22Rv1 (cell line): ENCODE data around the gene CCNE1.
A peak's percentile ranks its signal among the peaks of the same experiment; 100 is the strongest.

Source experiments
- H3K27ac ChIP-seq: fragments of 450-650 bp; 2 replicates; pipeline ENCODE4 v1.5.1; 2017
- ZFX ChIP-seq: fragments of 450-650 bp; IDR thresholded peaks from 2 replicates; pipeline ENCODE4 v1.6.1; 2017; ENCODE audit warnings: antibody characterized with exemption, borderline replicate concordance
- TF ChIP-seq, protein P1 (sequence below): fragments of 450-650 bp; IDR thresholded peaks from 2 replicates; pipeline ENCODE4 v1.5.1; 2017; ENCODE audit warnings: mild to moderate bottlenecking

CCNE1 gene

DNA sequence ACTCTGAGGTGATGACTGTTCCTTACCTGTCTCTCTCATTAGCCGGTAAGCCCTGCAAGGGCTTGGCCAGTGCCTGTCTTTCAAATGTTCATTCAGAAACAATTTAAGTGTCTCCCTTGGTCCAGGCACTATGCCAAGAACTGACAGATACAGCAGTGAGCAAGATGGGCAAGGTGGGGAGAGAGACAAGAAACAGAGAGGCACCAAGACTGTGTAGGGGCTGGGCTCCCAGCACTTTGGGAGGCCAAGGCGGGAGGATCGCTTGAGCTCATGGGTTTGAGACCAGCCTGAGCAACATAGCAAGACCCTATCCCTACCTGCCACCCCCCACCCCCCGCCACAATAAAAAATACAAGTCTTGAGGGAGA, 1.3 kb upstream of the CCNE1 start:
- peak overlapping the region; percentile 48; the same call in 1 of the 2 replicates for H3K27ac ChIP-seq
- no peak for TF ChIP-seq ZFX

DNA sequence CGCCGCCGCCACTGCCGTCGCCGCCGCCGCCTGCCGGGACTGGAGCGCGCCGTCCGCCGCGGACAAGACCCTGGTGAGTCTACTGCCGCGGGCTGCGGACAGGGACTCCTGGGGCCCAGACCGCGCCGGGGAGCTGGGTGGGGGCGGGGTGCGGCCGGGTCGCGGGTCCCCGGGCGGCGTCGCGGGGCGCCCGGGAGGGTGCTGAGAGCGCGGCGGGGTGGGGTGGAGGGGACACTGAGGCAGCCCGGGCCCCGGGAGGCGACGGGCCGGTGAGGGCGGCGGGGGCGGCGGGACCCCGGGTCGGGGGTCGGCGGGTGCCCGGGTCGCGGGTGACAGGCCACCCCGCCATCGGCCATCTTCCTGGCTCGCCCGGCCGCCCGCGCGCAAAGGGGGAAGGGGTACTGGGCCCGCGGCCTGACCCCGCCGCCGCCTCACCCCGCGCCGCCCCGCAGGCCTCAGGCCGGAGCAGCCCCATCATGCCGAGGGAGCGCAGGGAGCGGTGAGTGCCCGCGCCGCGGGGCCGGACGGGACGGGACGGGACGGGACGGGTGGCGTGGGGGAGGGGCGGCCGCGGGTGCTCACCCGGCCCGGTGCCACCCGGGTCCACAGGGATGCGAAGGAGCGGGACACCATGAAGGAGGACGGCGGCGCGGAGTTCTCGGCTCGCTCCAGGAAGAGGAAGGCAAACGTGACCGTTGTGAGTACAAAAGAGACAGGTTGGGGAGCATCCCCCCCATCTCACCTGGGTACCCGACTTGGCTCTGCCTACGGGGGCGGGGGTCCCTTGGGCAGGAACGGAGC, 489 bp downstream of the CCNE1 start:
- no peak for TF ChIP-seq ZFX
- TF ChIP-seq, protein P1, sequence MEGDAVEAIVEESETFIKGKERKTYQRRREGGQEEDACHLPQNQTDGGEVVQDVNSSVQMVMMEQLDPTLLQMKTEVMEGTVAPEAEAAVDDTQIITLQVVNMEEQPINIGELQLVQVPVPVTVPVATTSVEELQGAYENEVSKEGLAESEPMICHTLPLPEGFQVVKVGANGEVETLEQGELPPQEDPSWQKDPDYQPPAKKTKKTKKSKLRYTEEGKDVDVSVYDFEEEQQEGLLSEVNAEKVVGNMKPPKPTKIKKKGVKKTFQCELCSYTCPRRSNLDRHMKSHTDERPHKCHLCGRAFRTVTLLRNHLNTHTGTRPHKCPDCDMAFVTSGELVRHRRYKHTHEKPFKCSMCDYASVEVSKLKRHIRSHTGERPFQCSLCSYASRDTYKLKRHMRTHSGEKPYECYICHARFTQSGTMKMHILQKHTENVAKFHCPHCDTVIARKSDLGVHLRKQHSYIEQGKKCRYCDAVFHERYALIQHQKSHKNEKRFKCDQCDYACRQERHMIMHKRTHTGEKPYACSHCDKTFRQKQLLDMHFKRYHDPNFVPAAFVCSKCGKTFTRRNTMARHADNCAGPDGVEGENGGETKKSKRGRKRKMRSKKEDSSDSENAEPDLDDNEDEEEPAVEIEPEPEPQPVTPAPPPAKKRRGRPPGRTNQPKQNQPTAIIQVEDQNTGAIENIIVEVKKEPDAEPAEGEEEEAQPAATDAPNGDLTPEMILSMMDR = no peak
- no peak overlapping the region for H3K27ac ChIP-seq

DNA sequence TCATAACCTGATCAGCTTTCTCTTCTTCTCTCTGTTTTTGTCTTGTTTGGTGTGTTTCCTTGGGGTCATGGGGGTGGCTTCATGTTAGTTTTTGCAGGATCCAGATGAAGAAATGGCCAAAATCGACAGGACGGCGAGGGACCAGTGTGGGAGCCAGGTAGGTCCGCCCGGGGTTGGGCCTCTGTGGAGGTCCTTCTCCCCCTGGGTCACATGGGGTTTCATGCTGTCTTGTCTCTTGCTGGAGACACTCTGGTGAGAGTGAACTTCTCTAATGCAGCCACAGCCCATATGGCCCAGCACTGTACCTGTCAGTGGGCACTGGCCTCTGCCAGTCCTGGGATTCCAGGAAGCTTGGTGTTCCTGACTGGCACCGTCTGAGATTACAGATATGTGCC, 1.1 kb downstream of the CCNE1 start:
- TF ChIP-seq, protein P1 = no peak
- no peak for TF ChIP-seq ZFX
- no peak overlapping the region for H3K27ac ChIP-seq

DNA sequence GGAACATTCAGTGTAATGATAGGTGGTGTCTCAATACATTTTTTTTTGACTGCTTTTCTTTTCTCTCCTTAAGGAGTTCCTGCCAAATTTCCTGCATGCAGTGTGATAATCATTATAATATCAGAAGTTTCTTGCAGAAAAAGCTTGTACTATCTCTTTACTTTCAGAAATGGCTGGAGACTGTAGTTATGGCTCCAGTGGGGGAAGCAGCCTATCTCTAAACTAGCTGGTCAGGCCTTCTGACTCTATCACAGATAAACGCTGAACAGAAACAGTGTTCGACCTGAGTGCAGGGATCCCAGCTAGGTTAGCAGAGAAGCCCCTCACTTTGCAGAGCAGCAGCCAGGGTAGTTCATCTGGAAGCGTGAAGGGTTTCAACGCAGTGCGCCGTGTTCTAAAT, 1.9 kb downstream of the CCNE1 start:
- TF ChIP-seq, protein P1 = no peak
- no peak for TF ChIP-seq ZFX
- no peak overlapping the region for H3K27ac ChIP-seq

DNA sequence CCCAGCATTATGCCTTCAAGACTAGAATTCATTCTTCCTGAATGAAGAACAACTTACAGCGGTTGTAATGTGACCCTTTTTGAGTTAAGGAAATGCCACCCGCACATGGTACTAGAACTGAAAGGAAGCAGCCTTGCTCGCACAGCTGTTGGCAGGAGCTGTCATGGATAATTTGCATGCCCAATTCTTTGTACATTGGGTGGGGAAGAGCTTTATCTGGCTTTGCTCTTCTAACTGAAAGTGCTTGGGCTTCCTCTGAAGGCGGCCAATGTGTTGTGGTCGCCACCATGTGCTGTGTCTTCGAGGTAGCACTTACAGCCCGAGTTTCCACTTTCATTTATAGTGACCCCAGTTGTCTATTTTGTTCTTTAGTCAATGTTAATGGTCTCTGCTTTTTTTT, 3.4 kb downstream of the CCNE1 start:
- no peak overlapping the region for H3K27ac ChIP-seq
- TF ChIP-seq, protein P1 = no peak
- no peak for TF ChIP-seq ZFX

DNA sequence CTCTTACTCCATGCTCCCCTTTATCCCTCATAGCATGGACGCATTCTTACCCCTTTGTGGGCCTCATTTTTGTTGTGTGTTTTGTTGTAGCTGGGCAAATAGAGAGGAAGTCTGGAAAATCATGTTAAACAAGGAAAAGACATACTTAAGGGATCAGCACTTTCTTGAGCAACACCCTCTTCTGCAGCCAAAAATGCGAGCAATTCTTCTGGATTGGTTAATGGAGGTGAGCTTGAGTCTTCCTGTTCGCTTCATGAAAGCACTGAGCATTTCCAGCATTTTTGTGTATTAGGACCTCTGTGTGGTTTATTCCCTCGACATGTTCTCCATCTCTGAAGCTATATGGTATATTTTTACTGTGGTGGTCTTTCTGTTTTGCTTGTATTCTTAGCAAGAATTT, 5.5 kb downstream of the CCNE1 start:
- no peak overlapping the region for H3K27ac ChIP-seq
- TF ChIP-seq, protein P1 = no peak
- no peak for TF ChIP-seq ZFX

DNA sequence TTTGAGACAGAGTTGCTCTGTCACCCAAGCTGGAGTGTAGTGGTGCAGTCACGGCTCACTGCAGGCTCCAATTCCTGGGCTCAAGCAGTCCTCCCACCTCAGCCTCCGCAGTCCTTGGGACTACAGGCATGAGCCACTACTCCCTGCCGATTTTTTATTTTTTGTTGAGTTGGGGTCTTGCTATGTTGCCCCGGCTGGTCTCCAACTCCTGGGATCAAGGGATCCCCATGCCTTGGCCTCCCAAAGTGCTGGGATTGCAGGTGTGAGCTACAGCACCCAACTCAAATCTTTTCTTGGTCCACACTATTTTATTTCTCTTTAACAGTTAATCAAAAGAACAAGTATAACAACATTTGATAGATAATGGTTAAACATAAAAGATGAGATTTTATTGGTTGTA, 7.5 kb downstream of the CCNE1 start:
- no peak overlapping the region for H3K27ac ChIP-seq
- TF ChIP-seq ZFX = no peak
- TF ChIP-seq, protein P1 = no peak

DNA sequence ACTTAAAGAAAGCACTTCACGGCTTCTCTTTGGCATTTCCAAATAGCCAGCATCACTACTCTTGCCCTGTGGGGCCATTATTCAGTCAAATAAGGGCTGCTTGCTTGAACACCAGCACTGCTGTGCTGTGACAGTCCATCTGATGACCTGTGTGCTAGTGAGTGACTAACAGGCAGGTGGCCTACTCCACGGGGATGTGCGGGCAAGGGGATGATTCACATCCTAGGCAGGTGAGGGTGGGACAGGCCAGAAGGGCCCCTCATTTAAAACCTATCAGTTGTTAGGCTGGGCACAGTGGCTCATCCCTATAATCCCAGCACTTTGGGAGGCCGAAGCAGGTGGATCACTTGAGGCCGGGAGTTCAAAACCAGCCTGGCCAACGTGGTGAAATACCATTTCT, 8.2 kb downstream of the CCNE1 start:
- TF ChIP-seq, protein P1 = no peak
- no peak for TF ChIP-seq ZFX
- H3K27ac ChIP-seq = no peak overlapping the region
